ENCODE data around the gene STRN4. TPM values are rescaled to one million over a fixed set of nuclear protein-coding genes. Genes with fewer than 3 reads are reported as not detected.

The STRN4 gene
- 89.5 TPM for total RNA-seq (2021; ENCODE audit: unreplicated experiment)
- polyA plus RNA-seq (2012; ENCODE audit: insufficient read length), result 137 TPM
- Bru-seq, nascent RNA, result percentile 76 among the genes with signal in this experiment
- BruChase-seq, experiment 1, labeled RNA remaining after a 2-hour chase, result percentile 80 among the genes with signal in this experiment
- BruChase-seq, experiment 2, labeled RNA remaining after a 6-hour chase, result percentile 86 among the genes with signal in this experiment
- long read RNA-seq, transcript STRN4-201 (18 exons, 3,210 nt), result major isoform, 62 of 174 reads
- long read RNA-seq, transcript STRN4-202 (18 exons, 3,628 nt), result minor isoform, 23 of 174 reads
- long read RNA-seq, transcript STRN4-222 (1 exons, 2,240 nt), result minor isoform, 6 of 174 reads
- long read RNA-seq, partial matches to known transcripts, result 62 of 174 reads
- long read RNA-seq, other reads (novel, unspliced or antisense), result 21 of 174 reads

- TF ChIP-seq REST (IDR thresholded peaks at IDR 0.05; ENCODE audit: insufficient read depth in 1 of 2, low read depth in 2 of 2, low read length in 1 of 2) (no peak), TCF7L2 (IDR thresholded peaks at IDR 0.05; ENCODE audit: low read depth, low read length) (no peak), SIN3A (IDR thresholded peaks at IDR 0.05; ENCODE audit: borderline replicate concordance, insufficient read depth, low read depth, low read length) (peak; percentile 64; the same call in 1 of the 2 replicates), CTCF (IDR thresholded peaks at IDR 0.05) (no peak), POLR2AphosphoS5 (IDR thresholded peaks at IDR 0.05; ENCODE audit: low read depth, low read length) (no peak)
- ChIA-PET CTCF (no interaction called here), POLR2A (no interaction called here)
- in situ Hi-C loops (cut with HindIII; ENCODE audit: low pct_unique_long_range_greater_than_20kb, low sequenced_read_pairs), result no loop called here
- DNase-seq (ENCODE audit: low read depth, low spot score) (no peak), ATAC-seq (peak; percentile 79)
- Histone ChIP-seq H3K27ac (ENCODE audit: low read length) (peak within 1 kb of the TSS; percentile 83), H3K36me3 (ENCODE audit: control insufficient read depth, insufficient read depth, low read length) (peaks cover 3% of the 10 kb centered on the region; the same call in 1 of the 2 replicates), H3K4me1 (ENCODE audit: control insufficient read depth, insufficient read depth, low read length) (peaks cover 3% of the 10 kb centered on the region; the same call in 1 of the 2 replicates), H3K27me3 (ENCODE audit: control insufficient read depth, insufficient read depth, low read length) (no peaks in the 10 kb centered on the region), H3K4me3 (ENCODE audit: low read depth in 2 of 2, low read length in 2 of 2) (peak within 1 kb of the TSS; percentile 82 to 92), H3K9me3 (ENCODE audit: control insufficient read depth, insufficient read depth, low read depth, low read length) (no peaks in the 10 kb centered on the region)
- BruUV-seq (replicated peaks), result no TSS peak
- intact Hi-C loops (cut with micrococcal nuclease; ENCODE audit: unreplicated experiment), result no loop called here
These were observed at the start of gene STRN4 for GRCh38 chr19:46746281-46747057. STRN4 (minus strand) TSS chr19:46746450; CDS start chr19:46746430, 20 bp downstream.

- in situ Hi-C loops (cut with HindIII; ENCODE audit: low pct_unique_long_range_greater_than_20kb, low sequenced_read_pairs) (no loop called here), intact Hi-C loops (cut with micrococcal nuclease; ENCODE audit: unreplicated experiment) (no loop called here)
- BruUV-seq (replicated peaks), result no TSS peak
- TF ChIP-seq SIN3A (IDR thresholded peaks at IDR 0.05; ENCODE audit: borderline replicate concordance, insufficient read depth, low read depth, low read length) (no peak), POLR2AphosphoS5 (IDR thresholded peaks at IDR 0.05; ENCODE audit: low read depth, low read length) (no peak), CTCF (IDR thresholded peaks at IDR 0.05) (no peak), TCF7L2 (IDR thresholded peaks at IDR 0.05; ENCODE audit: low read depth, low read length) (no peak), REST (IDR thresholded peaks at IDR 0.05; ENCODE audit: insufficient read depth in 1 of 2, low read depth in 2 of 2, low read length in 1 of 2) (no peak)
- no peak overlapping the region for H3K4me3 ChIP-seq (ENCODE audit: low read depth in 2 of 2, low read length in 2 of 2)
- no peaks in the 10 kb centered on the region for H3K4me1 ChIP-seq (ENCODE audit: control insufficient read depth, insufficient read depth, low read length)
- no peaks in the 10 kb centered on the region; the same call in 1 of the 2 replicates for H3K36me3 ChIP-seq (ENCODE audit: control insufficient read depth, insufficient read depth, low read length)
- H3K27ac ChIP-seq (ENCODE audit: low read length), result no peak overlapping the region
- ATAC-seq, result no peak
- ChIA-PET POLR2A (no interaction called here), CTCF (interaction anchor here (0.6 kb wide), 2 partner anchors 38 to 62 kb away, joined by 3 to 15 read pairs; no protein-coding TSS in a partner anchor)
- no peaks in the 10 kb centered on the region for H3K27me3 ChIP-seq (ENCODE audit: control insufficient read depth, insufficient read depth, low read length)
- H3K9me3 ChIP-seq (ENCODE audit: control insufficient read depth, insufficient read depth, low read depth, low read length), result no peaks in the 10 kb centered on the region
- no peak for DNase-seq (ENCODE audit: low read depth, low spot score)
These were observed 45.7 kb upstream of the STRN4 start for GRCh38 chr19:46791944-46792343.

All from Panc1 (cell line).